Measurements from ENCODE around the gene GALR3.
"Not testable (repeated sequence)": the region's sequence is repeated elsewhere in the genome, so short reads cannot be mapped to it uniquely, and the experiment has no call there.

GALR3 gene, protein sequence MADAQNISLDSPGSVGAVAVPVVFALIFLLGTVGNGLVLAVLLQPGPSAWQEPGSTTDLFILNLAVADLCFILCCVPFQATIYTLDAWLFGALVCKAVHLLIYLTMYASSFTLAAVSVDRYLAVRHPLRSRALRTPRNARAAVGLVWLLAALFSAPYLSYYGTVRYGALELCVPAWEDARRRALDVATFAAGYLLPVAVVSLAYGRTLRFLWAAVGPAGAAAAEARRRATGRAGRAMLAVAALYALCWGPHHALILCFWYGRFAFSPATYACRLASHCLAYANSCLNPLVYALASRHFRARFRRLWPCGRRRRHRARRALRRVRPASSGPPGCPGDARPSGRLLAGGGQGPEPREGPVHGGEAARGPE

DNA sequence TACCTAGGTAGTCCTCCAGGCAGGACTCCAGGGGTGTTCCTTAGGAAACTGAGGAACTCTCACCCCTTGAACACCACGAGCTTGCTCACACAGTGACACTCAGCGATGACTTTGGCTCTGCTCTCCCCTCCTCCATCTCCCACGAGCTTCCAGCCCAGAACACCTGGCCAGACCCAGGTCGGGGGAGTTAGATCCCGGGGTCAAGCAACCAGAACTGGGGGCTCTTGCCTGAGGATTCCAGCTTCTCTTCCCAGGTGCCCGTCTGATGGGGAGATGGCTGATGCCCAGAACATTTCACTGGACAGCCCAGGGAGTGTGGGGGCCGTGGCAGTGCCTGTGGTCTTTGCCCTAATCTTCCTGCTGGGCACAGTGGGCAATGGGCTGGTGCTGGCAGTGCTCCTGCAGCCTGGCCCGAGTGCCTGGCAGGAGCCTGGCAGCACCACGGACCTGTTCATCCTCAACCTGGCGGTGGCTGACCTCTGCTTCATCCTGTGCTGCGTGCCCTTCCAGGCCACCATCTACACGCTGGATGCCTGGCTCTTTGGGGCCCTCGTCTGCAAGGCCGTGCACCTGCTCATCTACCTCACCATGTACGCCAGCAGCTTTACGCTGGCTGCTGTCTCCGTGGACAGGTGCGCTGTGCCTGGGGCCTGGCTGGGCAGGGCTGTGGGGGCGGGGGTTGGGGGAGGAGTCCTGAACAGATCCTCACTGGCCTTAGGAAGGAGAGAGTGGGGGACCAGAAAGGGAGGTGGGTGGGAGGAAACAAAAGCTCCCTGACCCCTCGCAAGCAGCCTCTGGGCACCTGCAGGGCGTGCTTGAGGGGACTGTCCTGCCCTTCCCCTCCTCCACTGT, at the start of gene GALR3:
Gene GALR3, plus strand, starts transcription at position 249 of the 852 bp plus-strand sequence. Its CDS starts 25 bp downstream, at position 274.
- DNase-seq, result no peak

DNA sequence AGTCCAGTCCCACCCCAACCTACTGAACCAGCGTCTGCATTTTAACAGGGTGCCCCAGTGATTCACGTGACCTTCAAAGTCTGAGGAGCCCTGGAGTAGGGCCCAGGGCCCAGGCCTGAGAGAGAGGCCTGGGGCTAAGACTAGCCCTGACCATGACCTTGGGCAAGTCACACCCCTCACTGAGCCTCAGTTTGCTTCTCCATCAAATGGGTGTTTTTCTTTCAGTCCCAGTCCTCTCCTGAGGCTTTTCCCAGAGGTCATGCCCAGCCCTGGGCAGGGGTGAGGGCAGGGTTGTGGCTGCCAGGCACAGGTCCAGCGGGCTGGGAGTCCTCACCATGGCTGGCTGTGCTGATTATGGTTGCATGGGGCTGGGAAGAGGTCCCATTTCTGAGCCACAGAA, 48.5 kb upstream of the GALR3 start:
- DNase-seq, result no peak

DNA sequence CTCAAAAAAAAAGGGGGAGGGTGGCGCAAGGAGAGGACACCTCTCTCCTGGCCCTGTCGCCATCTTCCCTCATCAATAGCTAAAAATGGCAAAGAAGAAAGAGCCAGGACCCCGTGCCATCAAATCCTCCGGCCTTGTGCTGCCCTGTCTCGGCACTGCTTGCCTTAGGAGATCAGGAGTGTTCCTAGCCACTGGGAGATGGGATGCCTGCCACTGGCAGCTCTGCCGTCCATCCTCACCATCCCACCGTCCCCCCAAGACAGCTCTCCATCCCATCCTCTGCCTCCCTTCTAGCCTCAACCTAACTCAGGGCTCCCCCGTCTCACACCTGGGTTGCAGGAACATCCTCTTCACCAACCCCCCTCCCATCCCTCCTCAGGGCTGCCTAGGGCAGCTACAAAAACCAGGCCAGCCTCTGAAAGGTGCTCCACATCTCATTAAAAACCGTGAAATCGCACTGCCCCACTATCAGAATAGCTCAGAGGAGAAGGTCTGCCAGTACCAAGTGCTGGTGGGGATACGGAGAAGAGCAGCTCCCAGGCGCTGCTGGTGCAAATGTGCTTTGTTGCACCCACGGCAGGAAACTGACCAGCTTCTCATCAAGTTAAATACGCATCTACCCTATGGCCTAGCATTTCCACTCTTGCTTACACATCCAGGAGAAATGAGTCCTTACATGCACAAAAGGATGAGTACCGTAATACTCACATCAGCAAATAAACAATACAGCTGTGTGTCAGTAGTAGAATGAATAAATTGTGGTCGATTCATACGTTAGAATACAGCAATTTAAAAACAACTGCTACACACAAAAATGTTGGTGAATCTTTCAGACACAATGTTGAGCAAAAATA, 47.2 kb upstream of the GALR3 start:
- DNase-seq, result no peak

DNA sequence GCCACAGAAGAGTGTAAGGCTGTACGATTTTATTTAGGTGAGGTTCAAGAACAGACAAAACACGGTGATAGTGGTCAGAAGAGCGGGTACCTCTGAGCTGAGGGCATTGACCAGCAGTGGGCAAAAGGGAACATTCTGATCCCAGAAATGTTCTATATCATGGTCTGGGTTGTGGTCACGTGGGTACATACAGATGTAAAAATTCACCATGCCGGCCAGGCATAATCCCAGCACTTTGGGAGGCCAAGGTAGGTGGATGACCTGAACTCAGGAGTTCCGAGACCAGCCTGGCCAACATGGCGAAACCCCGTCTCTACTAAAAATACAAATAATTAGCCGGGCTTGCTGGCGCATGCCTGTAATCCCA, 46.6 kb upstream of the GALR3 start:
- DNase-seq, result no peak

DNA sequence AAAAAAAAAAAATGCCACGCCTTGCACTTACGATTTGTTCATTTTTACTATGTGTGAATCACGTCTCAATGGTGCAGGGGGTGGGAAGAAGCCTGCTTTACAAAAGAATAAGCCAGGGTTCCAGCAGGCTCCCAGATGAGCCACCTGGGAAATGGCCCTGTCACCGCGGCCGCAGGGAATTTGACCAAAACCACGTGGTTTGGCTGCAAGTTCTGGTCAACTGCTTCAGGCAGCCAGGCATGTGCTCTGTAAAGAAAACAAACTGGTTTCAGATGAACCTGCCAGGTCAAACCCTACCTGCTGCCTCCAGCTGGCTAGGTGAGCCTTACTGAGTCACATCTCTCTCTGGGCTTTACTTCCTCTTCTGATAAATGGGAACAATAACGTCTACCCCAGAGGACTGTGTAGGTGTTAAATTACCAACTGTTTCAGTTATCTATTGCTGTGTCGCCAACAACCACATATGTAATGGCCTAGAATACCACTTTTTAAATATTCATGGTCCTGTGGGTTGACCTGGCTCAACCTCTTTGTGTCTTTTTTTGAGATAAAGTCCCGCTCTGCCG, 46.0 kb upstream of the GALR3 start:
- peak; percentile 79 for DNase-seq

DNA sequence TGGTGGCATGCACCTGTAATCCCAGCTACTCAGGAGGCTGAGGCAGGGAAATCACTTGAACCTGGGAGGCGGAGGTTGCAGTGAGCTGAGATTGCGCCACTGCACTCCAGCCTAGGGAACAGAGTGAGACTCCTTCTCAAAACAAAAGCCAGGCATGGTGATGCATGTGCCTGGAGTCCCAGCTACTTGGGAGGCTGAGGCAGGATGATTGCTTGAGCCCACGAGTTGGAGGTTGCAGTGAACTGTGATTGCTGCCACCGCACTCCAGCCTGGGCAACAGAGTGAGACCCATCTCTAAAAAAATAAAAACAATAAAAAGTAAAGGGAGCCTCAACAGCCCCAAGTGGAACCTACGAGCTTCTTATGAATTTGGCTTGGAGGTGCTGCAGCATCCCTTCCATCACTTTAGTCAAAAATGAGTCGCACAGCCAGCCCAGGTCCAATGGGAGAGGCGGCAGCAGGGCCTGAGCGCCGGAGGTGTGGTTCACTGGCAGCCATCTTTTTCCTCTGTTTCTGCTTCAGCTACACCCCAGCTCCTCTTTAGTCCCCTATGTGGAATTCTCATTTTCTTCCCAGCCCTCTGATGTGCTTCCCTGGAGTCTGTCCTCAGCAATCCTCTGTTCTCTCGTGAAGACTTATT, 44.7 kb upstream of the GALR3 start:
- no peak for DNase-seq

DNA sequence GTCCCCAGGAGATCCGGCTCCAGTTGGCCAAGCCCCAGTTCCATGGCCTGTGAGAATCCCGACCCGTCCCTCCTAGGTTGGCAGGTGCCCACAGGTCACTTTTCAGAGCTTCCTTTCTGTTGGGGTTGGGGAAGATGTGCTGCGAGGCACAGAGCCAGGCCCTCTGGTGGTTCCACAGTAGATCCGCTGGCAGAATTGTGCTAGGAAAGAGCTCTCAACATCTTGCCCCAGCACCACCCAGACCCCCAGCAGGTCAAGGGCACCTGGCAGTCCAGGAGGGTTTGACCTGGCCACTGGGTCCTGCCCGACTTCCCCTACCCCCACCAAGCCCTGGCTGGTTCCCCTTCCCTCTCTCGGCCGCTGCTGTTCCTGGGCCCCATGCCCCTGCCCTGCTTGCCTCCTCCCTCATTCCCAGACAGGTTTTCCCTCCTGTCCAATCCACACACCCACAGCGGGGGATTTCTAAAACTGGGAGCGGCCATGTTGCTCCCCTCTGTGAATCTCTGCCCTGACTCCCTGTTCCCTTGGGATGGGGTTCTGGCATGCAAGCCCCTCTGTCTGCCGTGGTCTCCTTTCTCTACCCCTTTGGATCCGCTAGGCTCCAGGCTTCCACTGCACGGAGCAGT, 41.6 kb upstream of the GALR3 start:
- peak; percentile 5 for DNase-seq

DNA sequence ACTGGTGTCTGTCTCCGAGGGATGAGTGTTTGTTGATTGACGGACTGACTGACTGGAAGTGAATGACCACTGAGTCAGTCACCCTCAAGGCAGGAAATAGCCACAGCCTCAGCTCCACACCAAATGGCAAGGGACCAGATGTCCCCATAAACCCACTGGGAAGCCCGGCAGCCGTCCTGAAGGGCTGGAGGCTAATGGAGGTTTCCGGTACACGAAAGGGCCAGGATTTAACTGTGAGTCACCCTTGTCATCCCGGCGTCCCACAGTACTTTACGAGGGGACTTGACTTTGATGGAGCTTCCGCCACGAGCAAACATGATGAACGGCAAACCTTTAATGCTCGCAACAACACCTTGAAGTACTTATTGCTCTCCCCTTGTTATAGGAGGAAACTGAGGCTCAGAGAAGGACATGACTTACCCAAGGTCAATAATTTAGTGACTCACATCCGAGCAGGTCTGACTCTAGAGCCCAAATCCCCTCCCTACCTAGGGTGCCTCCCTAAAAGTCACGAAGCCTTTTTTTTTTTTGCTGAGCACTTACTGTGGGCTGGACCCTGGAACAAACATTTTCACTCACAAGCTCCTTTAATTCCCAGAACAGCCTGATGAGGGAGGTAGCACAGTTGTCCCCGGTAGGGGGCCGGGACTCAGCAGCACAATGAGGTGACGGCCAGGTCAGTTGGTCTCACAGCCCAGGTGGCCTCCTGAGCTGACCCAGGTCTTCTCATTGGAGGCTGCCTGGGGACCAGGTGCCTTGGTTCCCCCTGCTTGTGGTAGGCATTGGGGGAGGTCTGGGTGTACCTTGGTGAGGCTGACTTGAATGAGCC, 40.6 kb upstream of the GALR3 start:
- DNase-seq, result peak; percentile 14

DNA sequence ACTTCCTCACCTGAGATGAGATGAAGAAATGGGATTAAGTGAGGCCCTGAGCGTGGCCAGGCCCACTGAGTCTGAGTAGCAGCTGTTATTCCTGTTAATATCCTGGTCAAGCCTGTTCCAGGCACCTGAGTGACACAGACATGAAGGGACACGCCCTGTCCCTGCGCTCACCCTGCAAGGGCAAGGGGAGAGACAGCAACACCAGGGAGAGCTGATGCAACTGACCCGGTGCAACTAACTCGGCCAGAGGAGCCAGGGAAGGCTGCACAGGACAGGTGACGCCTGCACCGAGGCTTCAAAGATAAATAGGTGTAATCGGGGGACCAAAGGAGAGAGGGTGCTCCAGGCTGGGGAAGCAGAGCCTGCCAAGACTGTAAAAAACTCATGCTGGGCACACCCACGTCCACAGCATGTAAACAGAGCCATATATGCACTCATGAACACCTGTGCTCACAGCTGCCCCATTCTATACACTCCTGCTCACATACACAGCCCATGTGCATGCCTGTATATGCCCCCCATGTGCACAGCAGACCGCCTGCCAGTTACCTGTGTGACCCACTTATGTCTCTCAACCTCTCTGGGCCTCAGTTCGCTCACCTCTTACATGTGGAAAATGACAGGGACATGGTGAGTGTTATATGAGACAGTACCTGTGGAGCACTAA, 38.2 kb upstream of the GALR3 start:
- DNase-seq, result no peak

DNA sequence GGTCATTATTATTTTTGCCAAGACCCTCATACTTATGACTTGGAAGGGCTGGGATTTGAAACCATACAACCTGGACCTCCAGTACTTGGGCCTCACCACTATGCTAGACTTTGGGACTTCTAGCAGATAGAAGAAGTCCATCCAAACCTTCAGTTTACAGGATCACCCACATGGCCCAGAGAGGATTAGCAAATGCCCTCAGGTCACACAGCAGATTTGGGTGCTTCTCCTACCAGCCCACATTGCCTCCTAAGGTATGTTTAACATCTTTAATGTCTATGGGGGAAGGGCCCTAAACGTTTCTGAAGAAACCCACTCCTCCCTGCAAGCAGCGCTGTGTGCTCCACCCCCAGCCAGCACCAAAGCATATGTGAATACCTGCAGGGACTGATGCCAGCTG, 32.9 kb upstream of the GALR3 start:
- no peak for DNase-seq

DNA sequence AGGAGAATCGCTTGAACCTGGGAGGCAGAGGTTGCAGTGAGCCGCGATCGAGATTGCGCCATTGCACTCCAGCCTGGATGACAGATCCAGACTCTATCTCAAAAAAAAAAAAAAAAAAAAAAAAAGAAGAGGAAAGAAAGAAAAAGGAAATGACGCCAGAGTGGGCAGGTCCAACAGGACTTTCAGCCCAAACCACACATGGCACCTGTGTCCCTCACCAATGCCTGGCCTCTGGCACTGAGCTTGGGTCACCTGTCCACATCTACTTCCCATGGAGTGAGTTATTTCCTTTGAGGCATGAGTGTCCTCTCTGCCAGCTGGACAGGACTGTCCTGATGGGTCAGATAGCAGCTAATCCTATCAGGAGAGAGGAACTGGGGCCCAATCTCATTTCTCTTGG, 30.7 kb upstream of the GALR3 start:
- DNase-seq, result no peak

DNA sequence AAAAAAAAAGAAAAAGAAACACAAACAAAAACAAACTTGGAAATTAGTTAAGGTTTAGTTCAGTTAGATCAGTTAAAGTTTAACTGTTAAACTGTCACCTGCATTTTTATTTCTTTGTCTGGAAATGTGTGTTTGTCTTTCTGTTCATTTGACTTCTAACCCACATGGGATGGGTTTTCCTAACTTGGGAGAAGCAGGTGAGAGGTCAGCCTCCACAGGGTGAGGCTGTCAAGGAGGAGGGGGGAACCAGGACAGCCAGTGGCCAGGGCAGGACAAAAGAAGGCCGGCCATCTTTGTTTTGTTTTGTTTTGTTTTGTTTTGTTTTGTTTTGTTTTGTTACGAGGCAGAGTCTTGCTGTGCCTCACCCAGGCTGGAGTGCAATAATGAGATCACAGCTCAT, 28.8 kb upstream of the GALR3 start:
- no peak for DNase-seq

DNA sequence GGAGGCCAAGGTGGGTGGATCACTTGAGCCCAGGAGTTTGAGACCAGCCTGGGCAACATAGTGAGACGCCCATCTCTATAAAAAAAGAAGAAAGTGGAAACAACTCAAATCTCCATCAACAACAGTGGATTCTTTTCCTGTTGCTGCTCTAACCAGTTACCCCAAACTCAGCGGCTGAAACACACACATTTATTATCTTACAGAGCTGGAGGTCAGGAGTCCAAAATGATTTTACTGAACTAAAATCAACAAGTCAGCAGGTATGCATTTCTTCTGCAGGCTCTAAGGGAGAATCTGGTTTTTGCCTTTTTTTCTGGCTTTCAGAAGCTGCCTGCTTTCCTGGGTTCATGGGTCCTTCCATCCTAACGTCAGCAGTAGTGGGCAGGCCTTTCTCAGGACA, 27.1 kb upstream of the GALR3 start:
- no peak for DNase-seq

DNA sequence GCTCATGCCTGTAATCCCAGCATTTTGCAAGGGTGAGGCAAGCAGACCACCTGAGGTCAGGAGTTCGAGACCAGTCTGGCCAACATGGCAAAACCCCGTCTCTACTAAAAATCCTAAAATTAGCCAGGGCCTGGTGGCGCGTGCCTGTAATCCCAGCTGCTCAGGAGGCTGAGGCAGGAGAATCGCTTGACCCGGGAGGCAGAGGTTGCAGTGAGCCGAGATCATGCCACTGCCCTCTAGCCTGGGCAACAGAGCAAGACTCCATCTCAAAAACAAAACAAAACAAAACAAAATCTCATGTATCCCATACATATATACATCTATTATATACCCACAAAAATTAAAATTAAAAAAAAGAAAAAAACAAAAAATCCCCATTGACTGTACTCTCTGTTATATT, 25.9 kb upstream of the GALR3 start:
- DNase-seq, result not testable (repeated sequence)

DNA sequence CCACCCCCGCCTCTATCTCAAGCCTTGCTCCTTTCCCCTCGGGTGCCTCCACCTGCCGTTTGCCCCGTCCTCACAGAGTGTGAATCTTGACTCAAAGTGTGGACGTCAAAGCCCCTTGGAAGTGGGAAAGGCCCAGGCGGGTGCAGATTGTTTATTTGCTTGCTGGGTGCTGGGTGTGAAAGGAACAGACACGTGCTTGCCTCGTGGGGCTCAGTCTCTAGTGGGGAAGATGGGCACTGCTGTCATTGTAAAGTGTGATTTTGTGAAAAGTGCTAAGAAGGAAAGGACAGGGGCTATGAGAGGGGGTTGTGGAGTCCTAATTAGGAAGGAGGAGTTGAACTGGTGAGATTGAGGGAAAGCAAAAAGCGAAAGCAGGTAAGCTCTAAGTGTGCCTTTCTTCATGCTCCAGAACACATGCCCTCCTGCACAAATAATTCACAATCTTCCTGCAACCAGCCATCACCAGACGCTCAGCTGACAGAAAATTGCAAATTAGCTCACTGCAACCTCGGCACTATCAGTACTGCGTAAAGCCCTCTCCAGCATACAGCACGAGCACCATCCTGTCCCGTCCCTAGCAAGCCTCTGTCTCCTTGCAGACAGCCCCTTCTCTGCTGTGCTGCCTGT, 25.2 kb upstream of the GALR3 start:
- no peak for DNase-seq

DNA sequence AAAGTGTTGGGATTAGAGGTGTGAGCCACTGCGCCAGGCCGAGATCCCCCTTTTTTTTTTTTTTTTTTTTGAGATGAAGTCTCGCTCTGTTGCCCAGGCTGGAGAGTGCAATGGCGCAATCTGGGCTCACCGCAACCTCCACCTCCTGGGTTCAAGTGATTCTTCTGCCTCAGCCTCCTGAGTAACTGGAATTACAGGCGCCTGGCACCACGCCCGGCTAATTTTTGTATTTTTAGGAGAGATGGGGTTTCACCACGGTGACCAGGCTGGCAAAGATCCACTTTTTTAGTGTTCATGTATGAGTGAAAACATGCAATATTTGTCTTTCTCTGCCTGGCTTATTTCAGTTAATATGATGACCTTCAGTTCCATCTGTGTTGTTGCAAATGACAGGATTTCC, 23.2 kb upstream of the GALR3 start:
- not testable (repeated sequence) for DNase-seq

DNA sequence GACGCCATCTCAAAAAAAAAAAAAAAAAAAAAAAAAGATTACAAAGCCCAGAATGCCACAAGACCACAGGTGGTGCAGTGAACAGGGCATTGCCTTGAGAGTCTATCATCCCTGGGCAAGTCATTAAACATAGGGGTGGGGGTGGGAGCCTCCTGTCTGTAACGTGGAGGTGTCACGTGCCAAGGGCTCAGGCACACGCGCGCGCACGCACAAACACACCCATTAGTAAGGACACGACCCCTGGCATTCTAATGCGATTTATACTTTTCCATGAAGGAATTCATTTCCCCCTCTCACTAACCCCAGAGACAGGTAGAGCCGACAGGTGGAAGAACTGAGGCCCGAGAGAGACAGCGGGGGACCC, 21.3 kb upstream of the GALR3 start:
- peak; percentile 72 for DNase-seq

DNA sequence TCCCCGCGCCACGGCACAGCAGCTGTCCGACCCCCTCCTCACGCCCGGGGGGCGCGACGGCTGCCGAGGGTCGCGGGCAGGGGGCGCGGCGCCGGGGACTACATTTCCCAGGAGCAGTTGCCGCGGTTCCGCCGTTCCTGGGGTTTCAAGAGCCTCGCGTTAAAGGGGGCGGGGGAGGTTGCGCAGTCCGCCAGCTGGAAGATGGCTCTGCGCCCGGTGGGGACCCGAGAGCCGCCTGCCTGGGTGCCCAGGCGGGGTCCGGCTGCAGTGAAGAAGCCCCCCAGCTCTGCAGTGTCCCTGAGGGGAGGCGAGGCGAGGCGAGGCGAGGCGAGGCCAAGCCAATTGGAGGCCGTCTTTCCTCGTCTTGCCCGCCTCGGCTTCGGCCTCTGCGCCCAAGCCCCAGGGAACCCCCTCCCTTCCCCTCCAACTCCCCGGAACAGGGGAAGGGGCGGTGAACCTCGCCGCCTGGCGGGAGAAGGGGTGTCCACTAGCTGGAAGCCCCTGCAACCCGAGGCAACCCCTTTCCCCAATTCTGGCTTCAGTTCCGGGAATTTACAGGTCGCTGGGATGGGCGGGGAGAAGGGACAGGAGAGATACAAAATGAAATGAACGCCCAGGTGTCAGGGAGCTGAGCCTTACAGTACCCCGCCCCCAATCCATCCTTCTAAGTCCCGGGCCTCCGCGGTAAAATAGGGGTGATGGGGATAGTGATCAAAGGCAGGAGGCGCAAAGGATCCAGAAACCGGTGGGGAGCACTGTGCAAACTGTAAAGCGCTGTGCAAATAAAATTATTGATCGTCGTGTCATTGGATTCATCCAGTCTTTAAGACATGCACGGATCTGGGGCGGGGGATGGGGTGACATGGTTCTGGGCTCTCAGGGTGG, 20.6 kb upstream of the GALR3 start:
- DNase-seq, result peak; percentile 85

DNA sequence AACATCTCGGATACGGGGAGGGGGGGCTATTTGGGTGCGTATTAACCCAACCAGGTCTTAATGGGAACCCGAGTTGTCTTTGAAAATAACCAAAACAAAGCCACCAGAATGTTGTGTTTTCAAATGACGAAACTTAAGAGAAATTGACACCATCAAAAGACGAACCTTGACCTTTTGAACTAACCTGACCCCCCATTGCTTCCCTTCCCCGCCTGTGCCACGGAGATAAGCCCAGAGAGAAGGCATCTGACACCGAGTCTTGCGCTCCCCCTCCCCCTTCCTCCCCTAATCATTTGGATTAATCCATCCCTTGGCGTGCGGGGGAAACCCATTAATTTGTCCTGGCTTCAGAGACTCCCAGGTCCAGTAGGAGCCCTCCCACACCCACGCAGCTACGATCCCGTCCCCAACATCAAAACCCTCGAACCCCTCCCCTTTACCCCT, 20.0 kb upstream of the GALR3 start:
- DNase-seq, result peak; percentile 98

Measured in OCI-M1 (cell line).